Measurements from ENCODE around the gene DYNC2H1.

DNA sequence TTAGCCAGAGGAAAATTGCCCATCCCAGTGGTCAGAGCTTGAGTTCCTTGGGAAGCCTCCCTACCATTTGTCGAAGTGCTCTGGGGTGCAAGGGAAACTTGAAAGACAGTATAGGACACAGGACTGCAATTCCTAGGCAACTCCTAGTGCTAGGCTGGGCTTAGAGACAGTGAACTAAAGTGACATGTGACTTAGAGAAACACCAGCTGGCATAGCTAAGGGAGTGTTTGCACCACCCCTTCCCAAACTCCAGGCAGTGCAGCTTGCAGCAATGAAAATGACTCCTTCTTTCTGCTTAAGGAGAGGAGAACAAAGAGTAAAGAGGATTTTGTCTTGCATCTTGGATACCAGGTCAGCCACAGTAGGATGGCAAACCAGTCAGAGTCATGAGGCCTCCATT is 388.0 kb downstream of the DYNC2H1 start:
- TF ChIP-seq, protein P1, sequence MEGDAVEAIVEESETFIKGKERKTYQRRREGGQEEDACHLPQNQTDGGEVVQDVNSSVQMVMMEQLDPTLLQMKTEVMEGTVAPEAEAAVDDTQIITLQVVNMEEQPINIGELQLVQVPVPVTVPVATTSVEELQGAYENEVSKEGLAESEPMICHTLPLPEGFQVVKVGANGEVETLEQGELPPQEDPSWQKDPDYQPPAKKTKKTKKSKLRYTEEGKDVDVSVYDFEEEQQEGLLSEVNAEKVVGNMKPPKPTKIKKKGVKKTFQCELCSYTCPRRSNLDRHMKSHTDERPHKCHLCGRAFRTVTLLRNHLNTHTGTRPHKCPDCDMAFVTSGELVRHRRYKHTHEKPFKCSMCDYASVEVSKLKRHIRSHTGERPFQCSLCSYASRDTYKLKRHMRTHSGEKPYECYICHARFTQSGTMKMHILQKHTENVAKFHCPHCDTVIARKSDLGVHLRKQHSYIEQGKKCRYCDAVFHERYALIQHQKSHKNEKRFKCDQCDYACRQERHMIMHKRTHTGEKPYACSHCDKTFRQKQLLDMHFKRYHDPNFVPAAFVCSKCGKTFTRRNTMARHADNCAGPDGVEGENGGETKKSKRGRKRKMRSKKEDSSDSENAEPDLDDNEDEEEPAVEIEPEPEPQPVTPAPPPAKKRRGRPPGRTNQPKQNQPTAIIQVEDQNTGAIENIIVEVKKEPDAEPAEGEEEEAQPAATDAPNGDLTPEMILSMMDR (IDR thresholded peaks at IDR 0.05 in 8 of 11, conservative IDR thresholded peaks at IDR 0.05 in 3 of 11) = no peak
- no peak for TF ChIP-seq POLR2A (IDR thresholded peaks at IDR 0.05)
- TF ChIP-seq POLR2AphosphoS5 (IDR thresholded peaks at IDR 0.05) = no peak

Measured in spleen (tissue), 7 donors.